HG03457 (cell line): Measurements from ENCODE around the gene STK35.
A peak's percentile ranks its signal among the peaks of the same experiment; 100 is the strongest.

Source experiments
- ATAC-seq: cut with Tn5 transposase; IDR thresholded peaks from one replicate; pipeline ENCODE4 v1.9.1; 2021; ENCODE audit warnings: moderate number of reproducible peaks; ENCODE audit not compliant: unreplicated experiment

The STK35 gene

GRCh38 chr20:2101057-2101864, at the start of gene STK35:
Gene STK35, plus strand, starts transcription at chr20:2101827. Its CDS starts 55 bp downstream, at chr20:2101882.
- ATAC-seq: peak; percentile 29

DNA sequence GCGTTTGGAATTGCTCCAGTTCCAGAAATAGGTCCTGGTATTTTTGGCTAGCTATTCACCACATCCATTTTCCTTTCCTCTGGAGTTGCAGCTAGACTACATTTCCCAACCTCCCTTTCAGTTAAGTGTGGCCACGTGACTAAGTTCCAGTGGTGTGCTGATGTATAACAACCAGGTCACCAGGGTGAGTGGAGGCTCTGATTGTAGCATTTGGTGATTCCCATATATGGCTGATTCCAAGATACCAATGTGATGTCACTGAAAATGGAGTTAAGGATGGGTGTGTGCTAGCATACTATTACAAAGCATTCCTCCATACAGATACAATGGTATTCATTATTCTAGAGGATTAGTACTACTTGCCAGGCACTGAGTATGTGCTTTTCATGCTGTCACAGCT, 49.7 kb upstream of the STK35 start:
- ATAC-seq: no peak

- ATAC-seq: no peak
These were observed 48.9 kb upstream of the STK35 start for GRCh38 chr20:2052741-2053140.

DNA sequence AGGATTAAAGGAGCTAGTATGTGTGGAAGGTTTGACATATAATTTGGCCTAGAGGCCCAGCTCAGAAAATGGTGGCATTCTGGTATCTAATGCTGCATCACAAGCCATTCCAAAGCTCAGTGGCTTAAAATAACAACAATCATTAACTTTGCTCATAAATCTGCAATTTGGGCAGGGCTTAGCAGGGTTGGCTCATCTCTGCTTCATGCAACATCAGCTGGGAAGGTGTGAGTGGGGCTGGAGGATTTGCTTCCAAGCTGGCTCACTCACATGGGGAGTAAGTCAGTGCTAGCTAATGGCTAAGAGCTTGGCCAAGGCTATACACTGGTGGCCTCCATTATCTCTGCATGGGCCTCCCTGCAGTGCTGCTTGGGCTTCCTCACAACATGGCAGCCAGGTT, 48.0 kb upstream of the STK35 start:
- ATAC-seq: no peak

- ATAC-seq: no peak
These were observed 46.7 kb upstream of the STK35 start for GRCh38 chr20:2054911-2055310.

GRCh38 chr20:2059411-2059810, 42.2 kb upstream of the STK35 start:
- ATAC-seq: no peak

DNA sequence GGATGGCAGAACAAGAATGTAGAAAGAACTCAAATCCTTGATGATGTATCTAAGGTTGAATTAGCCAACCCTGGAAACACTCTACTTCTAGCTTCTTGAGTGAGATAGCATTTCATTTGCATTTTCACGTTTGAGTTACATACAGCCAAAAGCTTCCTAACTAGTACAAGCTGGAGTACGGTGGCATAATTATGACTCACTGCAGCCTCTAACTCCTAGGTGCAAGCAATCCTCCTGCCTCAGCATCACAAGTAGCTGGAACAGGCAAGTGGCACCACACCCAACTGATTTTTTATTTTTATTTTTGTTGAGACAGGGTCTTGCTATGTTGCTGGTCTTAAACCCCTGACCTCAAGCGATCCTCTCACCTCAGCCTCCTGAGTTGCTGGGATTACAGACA, 36.5 kb upstream of the STK35 start:
- ATAC-seq: no peak

DNA sequence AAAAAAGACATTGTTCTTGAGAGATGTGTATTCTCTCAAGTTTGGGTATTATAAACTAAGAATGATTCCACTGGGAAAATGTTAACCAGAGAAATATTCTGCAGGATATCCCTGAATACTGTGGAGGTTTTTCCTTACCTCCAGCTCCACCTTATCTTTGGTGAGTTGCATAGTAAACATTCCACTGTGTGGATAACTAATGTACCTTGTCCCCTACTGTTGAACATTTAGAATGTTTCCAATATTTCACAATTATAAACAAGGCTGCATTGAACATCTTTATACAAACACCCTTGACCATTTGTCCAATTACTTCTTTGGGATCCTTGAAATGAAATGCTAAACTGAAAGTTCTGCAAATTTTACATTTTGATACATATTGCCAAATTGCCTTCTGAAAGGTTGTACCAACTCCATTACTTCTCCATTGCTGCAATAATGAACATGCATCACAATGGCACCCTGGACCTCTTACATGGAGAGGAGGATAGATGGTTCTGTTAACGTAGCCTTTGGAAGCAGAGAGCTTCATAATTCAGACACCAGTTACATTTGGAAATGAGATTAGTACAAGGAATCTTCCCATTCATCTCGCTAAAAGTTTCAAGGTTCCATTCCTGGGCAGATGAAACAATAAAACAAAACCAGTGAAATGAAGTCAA, 35.0 kb upstream of the STK35 start:
- no peak for ATAC-seq

- no peak for ATAC-seq
These were observed 20.9 kb upstream of the STK35 start for GRCh38 chr20:2080532-2081224.

DNA sequence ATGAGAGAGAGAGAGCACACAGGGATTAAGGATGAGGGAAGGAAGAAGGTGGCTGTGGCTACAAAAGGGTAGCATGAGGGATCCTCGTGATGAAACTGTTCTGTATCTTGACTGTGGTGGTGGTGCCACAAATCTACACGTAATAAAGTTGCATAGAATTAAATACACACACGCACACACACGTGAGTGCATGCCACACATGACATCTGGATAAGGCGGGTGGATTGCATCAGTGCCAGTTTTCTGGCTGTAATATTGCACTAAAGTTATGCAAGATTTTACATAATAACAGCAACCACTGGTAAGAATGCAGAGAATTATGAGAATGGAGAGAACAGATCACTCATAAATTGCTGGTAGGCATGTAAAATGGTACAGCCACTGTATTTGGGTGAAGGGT, 16.9 kb upstream of the STK35 start:
- no peak for ATAC-seq

DNA sequence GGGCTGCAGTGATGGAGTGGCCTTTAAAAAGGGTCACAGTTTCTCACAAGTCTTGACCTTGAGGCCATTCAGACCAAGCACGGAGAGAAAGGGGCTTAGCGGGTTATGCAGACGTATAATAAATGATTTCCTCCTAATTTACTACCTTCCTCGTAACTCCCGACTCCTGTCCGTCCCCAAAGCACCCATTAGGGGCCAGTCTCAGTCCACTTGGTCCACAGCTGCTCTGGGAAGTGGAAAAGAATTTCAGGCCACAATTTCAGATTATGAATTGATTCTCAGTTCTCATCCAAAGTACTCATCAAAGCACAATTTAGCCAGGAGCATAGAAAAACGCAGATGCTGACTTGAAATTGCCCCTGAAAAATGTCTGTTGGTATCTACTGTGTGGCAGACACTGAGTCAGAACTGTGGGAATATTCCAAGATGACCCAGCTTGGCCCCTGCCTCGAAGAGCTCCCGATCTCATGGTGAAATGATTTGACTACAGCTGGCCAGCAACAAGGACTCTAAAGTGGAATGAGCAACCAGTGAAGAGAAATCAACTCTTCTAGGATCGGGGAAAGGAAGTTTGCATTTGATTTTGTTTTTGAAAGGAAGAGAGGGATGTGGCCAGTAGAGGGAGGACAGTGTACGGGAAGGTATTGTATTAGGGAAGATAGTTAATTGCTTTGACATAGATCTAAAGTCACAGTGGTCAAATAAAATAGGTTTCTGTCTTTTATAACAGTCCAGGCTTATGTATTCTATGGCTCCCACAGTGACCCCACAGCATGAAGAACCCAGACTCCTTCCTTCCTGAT, 15.2 kb upstream of the STK35 start:
- ATAC-seq: no peak

- no peak for ATAC-seq
These were observed 14.6 kb upstream of the STK35 start for GRCh38 chr20:2086980-2087377.

DNA sequence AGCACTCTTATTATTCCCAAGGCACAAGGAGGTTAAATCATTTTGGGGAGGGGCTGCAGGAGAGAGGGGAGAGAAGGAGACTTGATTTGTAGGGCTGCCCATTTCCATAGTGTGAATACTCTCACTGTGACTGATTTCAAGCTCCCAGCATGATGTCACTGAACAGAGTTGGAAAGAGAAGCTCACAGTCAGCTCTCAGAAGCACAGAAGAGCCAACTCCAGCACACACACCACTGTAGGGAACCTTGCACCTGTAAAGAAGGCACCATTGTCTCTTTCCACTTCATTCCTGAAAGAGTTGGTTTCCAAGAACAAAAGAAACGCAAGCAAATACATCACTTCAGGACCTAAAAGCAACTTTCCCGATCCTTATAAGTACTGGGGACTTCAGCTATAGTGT, 12.7 kb upstream of the STK35 start:
- ATAC-seq: no peak

- ATAC-seq: no peak
These were observed 12.2 kb upstream of the STK35 start for GRCh38 chr20:2089447-2089846.

- no peak for ATAC-seq
These were observed 8.4 kb upstream of the STK35 start for GRCh38 chr20:2093159-2093781.

DNA sequence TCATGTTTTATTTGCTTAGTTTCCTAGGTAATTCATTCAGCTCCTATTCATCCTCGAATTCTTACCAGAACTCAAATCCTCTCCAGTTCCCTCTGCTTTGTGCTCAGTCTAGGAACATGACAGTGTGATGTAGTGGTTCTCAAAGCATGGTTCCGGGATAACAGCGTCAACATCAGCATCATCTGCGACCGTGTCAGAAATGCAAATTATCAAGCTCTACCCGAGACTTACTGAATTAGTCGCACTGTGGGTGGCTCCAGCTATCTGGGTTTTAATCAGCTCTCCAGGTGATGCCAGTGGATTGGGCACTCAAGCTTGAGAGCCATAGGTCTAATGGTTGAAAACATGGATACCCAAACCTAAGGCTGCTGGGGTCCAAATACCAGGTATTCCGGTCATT, 7.7 kb upstream of the STK35 start:
- ATAC-seq: no peak

GRCh38 chr20:2101865-2102584, 398 bp downstream of the STK35 start:
- peak; percentile 62 for ATAC-seq

DNA sequence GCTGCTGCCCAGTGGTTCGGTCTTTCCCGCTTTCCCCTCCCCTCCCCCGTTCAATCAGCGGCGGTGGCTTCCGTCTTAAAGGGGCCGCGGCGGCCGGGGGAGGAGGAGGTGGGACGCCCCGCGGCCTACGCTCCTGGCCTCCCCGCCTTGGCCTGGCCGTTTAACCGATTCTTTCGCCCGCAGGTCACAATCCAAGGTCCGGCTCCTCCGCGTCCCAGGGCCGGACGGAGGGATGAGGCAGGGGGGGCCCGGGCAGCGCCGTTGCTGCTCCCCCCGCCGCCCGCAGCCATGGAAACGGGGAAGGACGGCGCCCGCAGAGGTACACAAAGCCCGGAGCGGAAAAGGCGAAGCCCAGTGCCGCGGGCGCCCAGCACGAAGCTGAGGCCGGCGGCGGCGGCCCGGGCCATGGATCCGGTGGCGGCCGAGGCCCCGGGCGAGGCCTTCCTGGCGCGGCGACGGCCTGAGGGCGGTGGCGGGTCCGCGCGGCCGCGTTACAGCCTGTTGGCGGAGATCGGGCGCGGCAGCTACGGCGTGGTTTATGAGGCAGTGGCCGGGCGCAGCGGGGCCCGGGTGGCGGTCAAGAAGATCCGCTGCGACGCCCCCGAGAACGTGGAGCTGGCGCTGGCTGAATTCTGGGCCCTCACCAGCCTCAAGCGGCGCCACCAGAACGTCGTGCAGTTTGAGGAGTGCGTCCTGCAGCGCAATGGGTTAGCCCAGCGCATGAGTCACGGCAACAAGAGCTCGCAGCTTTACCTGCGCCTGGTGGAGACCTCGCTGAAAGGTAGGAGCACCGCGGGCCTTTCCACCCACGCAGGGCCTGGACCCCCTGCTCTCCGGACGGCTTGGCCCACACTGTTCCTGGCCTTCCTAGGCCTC, 1.2 kb downstream of the STK35 start:
- peak; percentile 40 for ATAC-seq
